Loucy (cell line): ENCODE results near the gene STRADB.

Experiments used
- CTCF ChIP-seq: fragments of 200-600 bp; sonication (generic); conservative IDR thresholded peaks from 2 replicates; pipeline ENCODE4 v1.5.1; 2014; ENCODE audit warnings: mild to moderate bottlenecking, antibody characterized with exemption, low read length
- EZH2phosphoT487 ChIP-seq: fragments of 200-600 bp; IDR thresholded peaks from 2 replicates; pipeline ENCODE4 v1.6.1; 2018; ENCODE audit warnings: antibody characterized with exemption, mild to moderate bottlenecking, moderate library complexity, borderline replicate concordance

- no peak for TF ChIP-seq CTCF
- TF ChIP-seq EZH2phosphoT487: no peak
These were observed at the start of gene STRADB, which contains the start of gene TRAK2 for GRCh38 chr2:201451292-201452057.
